ENCODE measurements around the gene TECPR1.

TECPR1 gene

DNA sequence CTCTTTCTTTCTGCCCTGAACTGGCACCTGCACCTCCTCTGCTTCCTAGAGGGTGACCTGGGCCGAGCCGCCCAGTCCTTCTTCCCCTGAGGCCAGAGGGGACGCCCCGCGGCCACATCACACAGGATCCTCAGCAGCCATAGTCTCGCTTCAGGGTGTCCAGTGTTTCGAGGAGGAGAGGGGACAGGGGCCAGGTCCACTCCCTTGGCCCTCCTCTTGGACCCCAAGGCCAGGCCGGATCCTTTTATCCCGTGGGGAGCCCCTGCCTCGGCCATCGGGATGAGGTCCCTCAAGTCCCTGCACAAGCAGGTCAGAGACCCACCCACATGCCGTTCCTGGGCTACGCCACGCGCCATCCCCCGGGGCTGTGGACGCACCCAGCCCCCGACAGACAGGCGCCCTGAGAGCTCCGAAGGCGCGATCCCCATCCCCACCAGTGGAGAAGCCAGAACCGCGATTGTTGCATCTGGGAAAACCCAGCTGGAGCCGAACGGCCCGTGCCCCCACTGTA, 37.2 kb downstream of the TECPR1 start:
- ChIA-PET POLR2A (no interaction called here), CTCF (no interaction called here)
- H3K4me3 ChIP-seq (ENCODE audit: low read depth, low read length), result no peak overlapping the region
- H3K27ac ChIP-seq (ENCODE audit: extremely low read depth, low read depth, low read length), result no peak overlapping the region
- H3K36me3 ChIP-seq (ENCODE audit: control insufficient read depth in 2 of 2, insufficient read depth in 1 of 2, low read length in 2 of 2), result no peaks in the 10 kb centered on the region
- H3K9me3 ChIP-seq (ENCODE audit: control insufficient read depth, insufficient read depth, low read depth, low read length), result no peaks in the 10 kb centered on the region
- TF ChIP-seq ZNF48 (tag by site-specific recombination; IDR thresholded peaks at IDR 0.05) (no peak), MYNN (tag by site-specific recombination; IDR thresholded peaks at IDR 0.05; ENCODE audit: borderline replicate concordance) (no peak), ZNF660 (tag by site-specific recombination; IDR thresholded peaks at IDR 0.05) (no peak), ZFP41 (tag by site-specific recombination; IDR thresholded peaks at IDR 0.05; ENCODE audit: borderline replicate concordance) (no peak), ZFHX2 (tag by site-specific recombination; conservative IDR thresholded peaks at IDR 0.05) (no peak), ZNF426 (tag by site-specific recombination; IDR thresholded peaks at IDR 0.05) (no peak), ZNF354C (tag by site-specific recombination; IDR thresholded peaks at IDR 0.05; ENCODE audit: borderline replicate concordance, low read depth) (no peak), ZNF10 (tag by site-specific recombination; IDR thresholded peaks at IDR 0.05) (no peak), ZNF639 (tag by site-specific recombination; IDR thresholded peaks at IDR 0.05) (no peak), GFI1B (tag by site-specific recombination; IDR thresholded peaks at IDR 0.05) (no peak), ZNF19 (tag by site-specific recombination; IDR thresholded peaks at IDR 0.05; ENCODE audit: low read depth) (no peak), ZNF513 (tag by site-specific recombination; IDR thresholded peaks at IDR 0.05) (no peak), ZNF777 (tag by site-specific recombination; IDR thresholded peaks at IDR 0.05; ENCODE audit: borderline replicate concordance) (no peak), ZBTB17 (tag by site-specific recombination; IDR thresholded peaks at IDR 0.05) (no peak), ZNF211 (tag by site-specific recombination; IDR thresholded peaks at IDR 0.05; ENCODE audit: low read depth) (no peak)
- TF ChIP-seq, protein P1, sequence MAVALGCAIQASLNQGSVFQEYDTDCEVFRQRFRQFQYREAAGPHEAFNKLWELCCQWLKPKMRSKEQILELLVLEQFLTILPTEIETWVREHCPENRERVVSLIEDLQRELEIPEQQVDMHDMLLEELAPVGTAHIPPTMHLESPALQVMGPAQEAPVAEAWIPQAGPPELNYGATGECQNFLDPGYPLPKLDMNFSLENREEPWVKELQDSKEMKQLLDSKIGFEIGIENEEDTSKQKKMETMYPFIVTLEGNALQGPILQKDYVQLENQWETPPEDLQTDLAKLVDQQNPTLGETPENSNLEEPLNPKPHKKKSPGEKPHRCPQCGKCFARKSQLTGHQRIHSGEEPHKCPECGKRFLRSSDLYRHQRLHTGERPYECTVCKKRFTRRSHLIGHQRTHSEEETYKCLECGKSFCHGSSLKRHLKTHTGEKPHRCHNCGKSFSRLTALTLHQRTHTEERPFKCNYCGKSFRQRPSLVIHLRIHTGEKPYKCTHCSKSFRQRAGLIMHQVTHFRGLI (tag by site-specific recombination; IDR thresholded peaks at IDR 0.05), result no peak
- TF ChIP-seq, protein P2, sequence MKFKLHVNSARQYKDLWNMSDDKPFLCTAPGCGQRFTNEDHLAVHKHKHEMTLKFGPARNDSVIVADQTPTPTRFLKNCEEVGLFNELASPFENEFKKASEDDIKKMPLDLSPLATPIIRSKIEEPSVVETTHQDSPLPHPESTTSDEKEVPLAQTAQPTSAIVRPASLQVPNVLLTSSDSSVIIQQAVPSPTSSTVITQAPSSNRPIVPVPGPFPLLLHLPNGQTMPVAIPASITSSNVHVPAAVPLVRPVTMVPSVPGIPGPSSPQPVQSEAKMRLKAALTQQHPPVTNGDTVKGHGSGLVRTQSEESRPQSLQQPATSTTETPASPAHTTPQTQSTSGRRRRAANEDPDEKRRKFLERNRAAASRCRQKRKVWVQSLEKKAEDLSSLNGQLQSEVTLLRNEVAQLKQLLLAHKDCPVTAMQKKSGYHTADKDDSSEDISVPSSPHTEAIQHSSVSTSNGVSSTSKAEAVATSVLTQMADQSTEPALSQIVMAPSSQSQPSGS (tag by site-specific recombination; IDR thresholded peaks at IDR 0.05; ENCODE audit: low read depth), result no peak
- H3K4me1 ChIP-seq (ENCODE audit: control insufficient read depth, insufficient read depth, low read length), result peaks cover 5% of the 10 kb centered on the region; the same call in 1 of the 2 replicates

- Histone ChIP-seq H3K9me3 (ENCODE audit: control insufficient read depth, insufficient read depth, low read depth, low read length) (no peaks in the 10 kb centered on the region), H3K27ac (ENCODE audit: extremely low read depth, low read depth, low read length) (no peak overlapping the region), H3K4me1 (ENCODE audit: control insufficient read depth, insufficient read depth, low read length) (peaks cover 5% of the 10 kb centered on the region; the same call in 1 of the 2 replicates), H3K4me3 (ENCODE audit: low read depth, low read length) (no peak overlapping the region), H3K36me3 (ENCODE audit: control insufficient read depth in 2 of 2, insufficient read depth in 1 of 2, low read length in 2 of 2) (no peaks in the 10 kb centered on the region)
- ChIA-PET POLR2A (no interaction called here), CTCF (interaction anchor here (0.6 kb wide), 2 partner anchors 13 to 193 kb away, joined by 3 read pairs; no protein-coding TSS in a partner anchor)
- TF ChIP-seq ZNF175 (tag by site-specific recombination; IDR thresholded peaks at IDR 0.05), result no peak
- no peak for TF ChIP-seq MYNN (tag by site-specific recombination; IDR thresholded peaks at IDR 0.05; ENCODE audit: borderline replicate concordance)
- TF ChIP-seq ZNF132 (tag by site-specific recombination; IDR thresholded peaks at IDR 0.05; ENCODE audit: borderline replicate concordance), result no peak
- TF ChIP-seq TSHZ1 (tag by site-specific recombination; IDR thresholded peaks at IDR 0.05; ENCODE audit: borderline replicate concordance), result no peak
- TF ChIP-seq ZNF791 (tag by site-specific recombination; IDR thresholded peaks at IDR 0.05), result no peak
- TF ChIP-seq ZNF510 (tag by site-specific recombination; IDR thresholded peaks at IDR 0.05; ENCODE audit: insufficient replicate concordance), result no peak
- no peak for TF ChIP-seq ZNF843 (tag by site-specific recombination; IDR thresholded peaks at IDR 0.05)
- no peak for TF ChIP-seq ZNF624 (tag by site-specific recombination; IDR thresholded peaks at IDR 0.05)
Observed at GRCh38 chr7:98213888-98214810, 37.9 kb downstream of the TECPR1 start.

Data from HEK293 (cell line).